Astrocyte of the spinal cord (primary cell): ENCODE results near the gene EWSR1.

Experiments used
- DNase-seq: peaks from one replicate; pipeline ENCODE4 v3.0.0; 2011; ENCODE audit warnings: low read depth, low spot score
- H3K4me3 ChIP-seq: 2 replicates; pipeline ENCODE4 v1.5.1; 2011; ENCODE audit warnings: low read depth, mild to moderate bottlenecking, low read length, moderate library complexity
- CTCF ChIP-seq: IDR thresholded peaks from 2 replicates; pipeline ENCODE4 v1.5.1; 2012; ENCODE audit warnings: low read depth, mild to moderate bottlenecking, low read length, inconsistent platforms
- in situ Hi-C: cut with HindIII; loops from 2 replicates; pipeline ENCODE4 v1.10.0; 2017; ENCODE audit warnings: low sequenced_read_pairs

EWSR1 gene

DNA sequence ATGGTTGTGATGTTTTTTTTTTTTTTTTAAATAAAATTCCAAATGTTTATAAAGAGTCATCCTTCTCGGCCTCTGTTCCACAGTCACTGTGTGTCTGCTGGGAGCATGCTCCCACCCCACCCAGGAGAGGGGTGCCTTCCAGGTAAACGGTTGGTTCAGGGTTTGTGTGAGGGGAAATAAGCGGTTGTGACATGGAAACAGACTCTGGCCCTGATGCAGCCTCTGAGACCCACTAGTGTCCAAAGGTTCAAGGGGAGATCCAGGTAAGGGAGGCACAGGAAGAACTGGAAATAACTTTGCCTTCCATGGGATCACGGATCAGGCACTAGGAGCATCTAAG lies 32.4 kb downstream of the EWSR1 start:
- H3K4me3 ChIP-seq: no peak overlapping the region
- DNase-seq: no peak
- no peak for TF ChIP-seq CTCF
- in situ Hi-C loops: no loop called here

DNA sequence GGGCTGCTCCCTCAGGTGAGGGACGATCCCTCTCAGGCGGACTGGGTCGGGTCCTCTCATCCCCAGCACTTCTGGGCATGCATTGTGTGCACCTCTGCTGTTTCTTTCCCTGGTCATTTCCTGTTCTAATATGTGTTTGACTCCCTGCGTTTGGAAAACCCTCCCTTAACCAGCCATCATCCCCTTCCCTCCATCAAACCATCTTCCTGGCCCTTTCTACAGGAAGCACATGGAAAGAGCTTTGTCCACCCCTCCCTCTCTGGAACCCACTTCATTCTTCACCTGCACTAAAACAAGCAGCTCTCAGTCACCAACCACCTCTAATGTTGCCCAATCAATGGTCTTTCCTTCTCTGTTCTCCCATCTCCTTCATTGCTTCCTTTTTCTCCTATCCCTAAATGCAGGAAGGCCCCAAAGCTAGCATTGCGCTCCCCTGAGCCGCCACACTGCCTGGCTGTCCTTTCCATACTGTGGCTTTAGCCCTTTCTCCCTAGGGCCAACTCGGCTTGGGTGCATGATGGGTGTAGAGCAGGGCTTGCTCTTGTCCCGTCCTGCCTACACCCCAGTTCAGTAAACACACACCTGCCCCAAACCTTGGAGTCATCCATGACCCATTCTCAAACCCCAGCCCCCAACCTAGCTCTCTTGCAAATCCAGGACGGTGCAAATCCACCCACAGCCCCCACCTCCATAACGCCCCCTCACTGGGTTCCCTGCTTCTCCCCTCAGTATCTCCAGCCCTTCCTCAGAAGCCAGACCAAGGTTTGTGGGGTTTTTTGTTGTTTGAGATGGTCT lies 32.9 kb downstream of the EWSR1 start:
- no peak for TF ChIP-seq CTCF
- in situ Hi-C loops: no loop called here
- no peak overlapping the region for H3K4me3 ChIP-seq
- DNase-seq: no peak

- no peak for TF ChIP-seq CTCF
- in situ Hi-C loops: no loop called here
- no peak for DNase-seq
- no peak overlapping the region for H3K4me3 ChIP-seq
Observed at GRCh38 chr22:29301716-29302401, 33.8 kb downstream of the EWSR1 start.

DNA sequence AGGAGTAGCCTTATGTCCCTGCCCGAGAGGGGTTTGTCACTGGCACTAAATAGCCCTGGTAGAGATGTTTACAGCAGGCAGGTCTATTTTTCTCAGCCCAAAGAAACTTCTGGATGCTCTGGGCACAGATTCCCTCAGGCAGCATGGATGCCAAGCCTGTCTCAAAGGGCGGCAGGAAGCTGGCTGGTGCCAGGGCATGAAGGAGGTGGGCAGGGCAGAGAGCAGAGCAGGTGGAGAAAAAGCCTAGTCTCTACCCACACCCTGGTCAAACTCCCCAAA lies 34.3 kb downstream of the EWSR1 start:
- DNase-seq: no peak
- H3K4me3 ChIP-seq: no peak overlapping the region
- in situ Hi-C loops: no loop called here
- TF ChIP-seq CTCF: no peak

- no peak for DNase-seq
- in situ Hi-C loops: no loop called here
Observed at GRCh38 chr22:29302681-29303465, 34.8 kb downstream of the EWSR1 start.

GRCh38 chr22:29305836-29306174 lies 37.7 kb downstream of the EWSR1 start:
- no peak overlapping the region for H3K4me3 ChIP-seq
- TF ChIP-seq CTCF: no peak
- in situ Hi-C loops: no loop called here
- no peak for DNase-seq

More at GRCh38 chr22:29302681-29303465, 34.8 kb downstream of the EWSR1 start:
- no peak overlapping the region for H3K4me3 ChIP-seq
- no peak for TF ChIP-seq CTCF
